Measurements from ENCODE around the gene ULK4.
"Not testable (repeated sequence)": the region's sequence is repeated elsewhere in the genome, so short reads cannot be mapped to it uniquely, and the experiment has no call there.

The ULK4 gene

DNA sequence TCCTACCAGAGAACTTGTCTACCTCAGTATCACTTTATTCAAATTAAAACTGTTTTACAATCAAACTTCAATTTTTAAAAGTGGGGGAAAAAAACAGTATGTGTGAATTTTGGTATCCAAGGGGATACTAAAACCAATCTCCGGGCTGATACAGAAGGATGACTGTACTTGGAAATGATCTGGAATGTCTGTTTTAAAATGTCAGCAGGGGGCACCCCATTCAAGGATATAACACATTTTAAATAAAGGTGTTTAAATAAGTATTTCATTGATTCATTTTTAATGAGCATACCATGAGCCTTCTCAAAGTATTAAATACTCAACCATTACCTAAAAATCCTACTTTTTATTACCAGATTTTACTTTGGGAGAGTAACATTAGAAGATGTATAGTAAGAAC is 67.9 kb downstream of the ULK4 start:
- Histone ChIP-seq H3K4me2 (ENCODE audit: low read length) (no peak overlapping the region), H3K4me3 (ENCODE audit: low read length) (no peak overlapping the region), H3K9ac (ENCODE audit: low read depth, low read length) (no peak overlapping the region), H3K27me3 (ENCODE audit: control insufficient read depth, insufficient read depth, low read length) (no peaks in the 10 kb centered on the region), H3K4me1 (ENCODE audit: control insufficient read depth, insufficient read depth, low read length) (no peaks in the 10 kb centered on the region), H3K9me3 (replicated peaks; ENCODE audit: low read length) (no peaks in the 10 kb centered on the region), H3K36me3 (ENCODE audit: insufficient read depth, low read length) (no peaks in the 10 kb centered on the region)

DNA sequence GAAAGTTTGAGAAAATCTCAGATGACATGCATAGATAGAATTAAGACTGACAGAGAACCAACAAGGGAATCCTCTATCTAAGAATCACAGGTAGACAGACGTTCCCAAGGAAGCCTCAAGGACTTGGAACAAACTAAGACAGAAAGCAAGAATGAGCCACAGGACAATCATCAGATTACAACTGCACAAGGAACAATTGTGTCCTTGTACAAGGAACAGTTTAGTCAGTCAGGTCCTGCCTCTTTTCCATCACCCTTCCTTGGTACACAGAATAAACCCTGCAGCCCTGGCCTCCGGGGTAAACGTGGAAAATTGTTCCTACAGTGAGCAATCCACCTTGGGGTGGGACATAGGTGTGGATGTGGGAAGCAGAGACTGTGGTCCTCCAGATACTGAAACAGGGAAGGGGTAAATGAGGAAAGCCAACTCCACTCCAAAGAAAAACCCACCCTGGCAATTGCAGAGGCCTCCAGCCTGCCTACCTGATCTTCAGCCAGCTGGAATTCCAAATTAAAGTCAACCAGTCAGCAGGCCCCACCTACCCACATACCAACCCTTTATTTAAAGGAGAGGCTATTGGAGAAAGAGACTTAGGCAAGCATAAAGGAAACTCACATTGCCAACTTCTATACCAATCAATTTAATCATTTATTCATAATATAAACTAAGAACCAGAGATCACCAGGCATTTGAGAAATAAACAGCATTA is 73.4 kb downstream of the ULK4 start:
- H3K9ac ChIP-seq (ENCODE audit: low read depth, low read length): no peak overlapping the region
- no peaks in the 10 kb centered on the region for H3K36me3 ChIP-seq (ENCODE audit: insufficient read depth, low read length)
- H3K27me3 ChIP-seq (ENCODE audit: control insufficient read depth, insufficient read depth, low read length): no peaks in the 10 kb centered on the region
- no peak overlapping the region for H3K4me2 ChIP-seq (ENCODE audit: low read length)
- H3K4me1 ChIP-seq (ENCODE audit: control insufficient read depth, insufficient read depth, low read length): no peaks in the 10 kb centered on the region
- no peaks in the 10 kb centered on the region for H3K9me3 ChIP-seq (replicated peaks; ENCODE audit: low read length)
- no peak overlapping the region for H3K4me3 ChIP-seq (ENCODE audit: low read length)

DNA sequence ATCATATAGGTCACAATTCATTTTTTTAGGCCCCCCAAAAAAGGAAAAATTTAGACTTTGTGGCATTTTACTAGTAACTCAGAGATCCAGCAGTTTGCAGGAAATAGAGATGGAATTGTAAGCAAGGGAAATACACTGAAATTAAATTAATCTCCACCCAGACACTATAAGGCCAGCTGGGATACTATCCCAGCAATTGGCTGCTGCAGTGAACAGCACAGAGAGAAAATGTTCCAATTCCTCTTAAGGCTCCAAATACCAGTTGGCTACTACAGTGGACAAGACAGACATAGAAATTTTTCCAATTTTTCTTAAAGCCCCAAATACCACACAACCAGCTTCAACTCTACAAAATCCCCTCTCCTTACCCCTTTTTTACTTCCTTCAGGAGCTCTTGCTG is 78.9 kb downstream of the ULK4 start:
- no peak overlapping the region for H3K4me3 ChIP-seq (ENCODE audit: low read length)
- no peaks in the 10 kb centered on the region for H3K27me3 ChIP-seq (ENCODE audit: control insufficient read depth, insufficient read depth, low read length)
- no peaks in the 10 kb centered on the region for H3K9me3 ChIP-seq (replicated peaks; ENCODE audit: low read length)
- H3K36me3 ChIP-seq (ENCODE audit: insufficient read depth, low read length): no peaks in the 10 kb centered on the region
- H3K4me1 ChIP-seq (ENCODE audit: control insufficient read depth, insufficient read depth, low read length): no peaks in the 10 kb centered on the region
- H3K9ac ChIP-seq (ENCODE audit: low read depth, low read length): no peak overlapping the region
- H3K4me2 ChIP-seq (ENCODE audit: low read length): no peak overlapping the region

DNA sequence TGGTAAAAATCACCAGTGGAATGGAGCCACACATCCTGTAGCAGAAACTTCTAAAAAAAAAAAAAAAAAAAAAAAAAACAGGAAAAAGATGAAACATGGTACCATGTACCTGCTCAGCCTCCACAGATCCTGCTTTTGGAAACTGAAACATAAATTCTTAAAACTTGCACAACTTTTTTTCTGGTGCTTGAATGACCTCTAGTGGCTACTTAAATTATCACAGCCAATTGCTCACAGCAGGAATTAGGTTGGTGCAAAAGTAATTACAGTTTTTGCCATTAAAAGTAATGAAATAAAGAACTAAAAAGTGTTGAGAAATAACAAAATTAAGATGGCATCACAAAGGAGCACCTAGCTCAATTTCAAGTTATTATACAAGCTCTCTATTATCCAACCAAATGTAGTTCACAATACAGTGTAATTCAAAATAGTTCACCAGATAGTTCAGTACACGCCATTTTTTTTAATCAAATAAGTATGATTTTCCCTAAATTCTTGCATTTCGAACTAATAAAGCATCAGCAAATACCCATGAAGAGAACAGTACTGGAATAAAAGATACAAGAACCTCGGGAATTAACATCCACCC is 80.6 kb downstream of the ULK4 start:
- H3K9me3 ChIP-seq (replicated peaks; ENCODE audit: low read length): no peaks in the 10 kb centered on the region
- no peak overlapping the region for H3K9ac ChIP-seq (ENCODE audit: low read depth, low read length)
- H3K4me1 ChIP-seq (ENCODE audit: control insufficient read depth, insufficient read depth, low read length): no peaks in the 10 kb centered on the region
- H3K4me3 ChIP-seq (ENCODE audit: low read length): no peak overlapping the region
- no peaks in the 10 kb centered on the region for H3K27me3 ChIP-seq (ENCODE audit: control insufficient read depth, insufficient read depth, low read length)
- H3K36me3 ChIP-seq (ENCODE audit: insufficient read depth, low read length): no peaks in the 10 kb centered on the region
- H3K4me2 ChIP-seq (ENCODE audit: low read length): no peak overlapping the region

DNA sequence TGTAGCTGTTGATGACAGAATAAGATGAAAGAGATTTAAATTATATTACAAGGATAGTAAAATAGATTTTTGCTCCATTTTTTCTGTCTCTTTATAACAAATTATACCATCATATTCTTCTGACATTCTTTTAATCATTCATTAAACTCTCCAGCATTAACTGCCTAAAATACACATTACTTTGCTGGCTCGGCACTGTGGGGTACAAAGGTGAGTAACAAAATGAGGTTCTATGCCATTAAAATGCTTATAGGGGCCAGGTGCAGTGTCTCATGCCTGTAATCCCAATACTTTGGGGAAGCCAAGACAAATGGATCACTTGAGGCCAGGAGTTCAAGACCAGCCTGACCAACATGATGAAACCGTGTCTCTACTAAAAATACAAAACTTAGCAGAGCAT is 81.5 kb downstream of the ULK4 start:
- no peak overlapping the region for H3K4me3 ChIP-seq (ENCODE audit: low read length)

DNA sequence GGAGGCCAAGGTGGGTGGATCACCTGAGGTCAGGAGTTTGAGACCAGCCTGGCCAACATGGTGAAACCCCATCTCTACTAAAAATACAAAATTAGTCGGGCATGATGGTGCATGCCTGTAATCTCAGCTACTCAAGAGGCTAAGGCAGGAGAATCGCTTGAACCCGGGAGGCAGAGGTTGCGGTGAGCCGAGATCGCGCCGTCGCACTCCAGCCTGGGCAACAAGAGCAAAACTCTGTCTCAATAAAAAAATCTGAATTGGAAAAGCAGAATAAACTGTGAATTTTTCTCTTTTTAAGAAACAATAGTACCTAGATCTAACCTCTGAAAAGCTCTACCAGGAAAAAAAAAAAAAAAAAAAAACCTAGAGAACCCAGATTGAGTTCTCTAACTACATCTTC is 84.2 kb downstream of the ULK4 start:
- not testable (repeated sequence) for H3K4me1 ChIP-seq (ENCODE audit: control insufficient read depth, insufficient read depth, low read length); H3K27me3 ChIP-seq (ENCODE audit: control insufficient read depth, insufficient read depth, low read length); H3K36me3 ChIP-seq (ENCODE audit: insufficient read depth, low read length); H3K4me3 ChIP-seq (ENCODE audit: low read length); H3K9ac ChIP-seq (ENCODE audit: low read depth, low read length); H3K9me3 ChIP-seq (replicated peaks; ENCODE audit: low read length); H3K4me2 ChIP-seq (ENCODE audit: low read length)

More for the DNA sequence above, 81.5 kb downstream of the ULK4 start:
- H3K4me1 ChIP-seq (ENCODE audit: control insufficient read depth, insufficient read depth, low read length): no peaks in the 10 kb centered on the region
- no peak overlapping the region for H3K4me2 ChIP-seq (ENCODE audit: low read length)
- no peaks in the 10 kb centered on the region for H3K9me3 ChIP-seq (replicated peaks; ENCODE audit: low read length)
- no peak overlapping the region for H3K9ac ChIP-seq (ENCODE audit: low read depth, low read length)
- H3K27me3 ChIP-seq (ENCODE audit: control insufficient read depth, insufficient read depth, low read length): no peaks in the 10 kb centered on the region
- no peaks in the 10 kb centered on the region for H3K36me3 ChIP-seq (ENCODE audit: insufficient read depth, low read length)

DNA sequence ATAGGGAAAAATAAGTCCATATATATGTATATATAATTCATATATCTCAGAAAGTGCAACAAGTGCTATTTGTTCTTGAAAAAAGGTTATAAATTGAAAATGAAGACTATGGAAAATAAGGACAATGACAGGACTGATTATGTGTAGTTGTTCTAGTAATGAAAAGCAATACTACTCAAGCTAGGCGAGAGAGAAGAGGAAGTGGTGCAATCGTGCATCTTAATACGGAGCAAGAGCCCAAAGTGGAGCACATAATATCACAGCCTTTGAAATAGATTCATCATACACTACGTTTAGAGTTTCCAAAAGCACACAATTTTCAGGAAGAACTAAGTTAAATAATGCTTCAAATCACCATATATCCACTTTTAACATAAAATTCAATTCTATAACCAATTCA is 87.9 kb downstream of the ULK4 start:
- no peaks in the 10 kb centered on the region for H3K36me3 ChIP-seq (ENCODE audit: insufficient read depth, low read length)

DNA sequence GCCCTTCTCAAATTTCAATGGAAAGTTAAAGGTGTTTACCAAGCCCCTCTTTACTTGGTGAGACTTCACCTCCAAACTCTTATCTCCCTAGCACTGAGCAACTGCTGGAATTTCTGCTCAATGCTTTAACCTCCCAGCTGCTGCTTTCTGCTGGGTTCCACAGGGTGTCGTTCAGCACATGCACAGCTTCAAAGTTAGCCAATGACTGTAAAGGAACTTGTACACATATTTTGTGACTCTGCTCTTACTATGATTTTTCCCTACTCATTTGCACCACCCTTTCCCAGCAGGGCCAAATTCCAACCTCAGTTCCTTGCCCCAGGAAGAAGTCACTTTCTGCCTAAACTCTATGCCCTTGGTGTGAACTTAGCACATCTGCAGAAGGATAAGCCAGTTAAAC is 89.7 kb downstream of the ULK4 start:
- Histone ChIP-seq H3K9ac (ENCODE audit: low read depth, low read length) (no peak overlapping the region), H3K4me3 (ENCODE audit: low read length) (no peak overlapping the region), H3K4me2 (ENCODE audit: low read length) (no peak overlapping the region), H3K36me3 (ENCODE audit: insufficient read depth, low read length) (no peaks in the 10 kb centered on the region), H3K27me3 (ENCODE audit: control insufficient read depth, insufficient read depth, low read length) (no peaks in the 10 kb centered on the region), H3K9me3 (replicated peaks; ENCODE audit: low read length) (no peaks in the 10 kb centered on the region), H3K4me1 (ENCODE audit: control insufficient read depth, insufficient read depth, low read length) (no peaks in the 10 kb centered on the region)

More for the DNA sequence above, 87.9 kb downstream of the ULK4 start:
- Histone ChIP-seq H3K9me3 (replicated peaks; ENCODE audit: low read length) (no peaks in the 10 kb centered on the region), H3K4me1 (ENCODE audit: control insufficient read depth, insufficient read depth, low read length) (no peaks in the 10 kb centered on the region), H3K9ac (ENCODE audit: low read depth, low read length) (no peak overlapping the region), H3K4me3 (ENCODE audit: low read length) (no peak overlapping the region), H3K4me2 (ENCODE audit: low read length) (no peak overlapping the region), H3K27me3 (ENCODE audit: control insufficient read depth, insufficient read depth, low read length) (no peaks in the 10 kb centered on the region)

DNA sequence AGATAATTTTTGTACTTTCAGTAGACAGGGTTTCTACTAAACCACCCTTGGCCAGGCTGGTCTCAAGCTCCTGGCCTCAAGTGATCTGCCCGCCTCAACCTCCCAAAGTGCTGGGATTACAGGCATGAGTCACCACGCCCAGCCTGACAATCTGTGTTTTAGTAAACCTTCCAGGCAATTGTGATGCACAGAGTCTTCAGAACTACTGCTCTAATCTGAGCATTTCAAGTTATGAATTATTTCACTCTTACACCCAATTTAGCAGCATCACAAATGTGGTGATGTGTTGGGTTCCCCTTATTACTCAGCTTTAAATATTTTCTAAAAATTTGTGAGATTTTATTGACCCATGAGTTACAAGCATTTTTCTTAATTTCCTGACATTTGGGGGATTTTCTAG is 94.4 kb downstream of the ULK4 start:
- Histone ChIP-seq H3K9ac (ENCODE audit: low read depth, low read length) (no peak overlapping the region), H3K27me3 (ENCODE audit: control insufficient read depth, insufficient read depth, low read length) (no peaks in the 10 kb centered on the region), H3K36me3 (ENCODE audit: insufficient read depth, low read length) (no peaks in the 10 kb centered on the region), H3K4me1 (ENCODE audit: control insufficient read depth, insufficient read depth, low read length) (no peaks in the 10 kb centered on the region), H3K4me2 (ENCODE audit: low read length) (no peak overlapping the region), H3K9me3 (replicated peaks; ENCODE audit: low read length) (no peaks in the 10 kb centered on the region), H3K4me3 (ENCODE audit: low read length) (no peak overlapping the region)

DNA sequence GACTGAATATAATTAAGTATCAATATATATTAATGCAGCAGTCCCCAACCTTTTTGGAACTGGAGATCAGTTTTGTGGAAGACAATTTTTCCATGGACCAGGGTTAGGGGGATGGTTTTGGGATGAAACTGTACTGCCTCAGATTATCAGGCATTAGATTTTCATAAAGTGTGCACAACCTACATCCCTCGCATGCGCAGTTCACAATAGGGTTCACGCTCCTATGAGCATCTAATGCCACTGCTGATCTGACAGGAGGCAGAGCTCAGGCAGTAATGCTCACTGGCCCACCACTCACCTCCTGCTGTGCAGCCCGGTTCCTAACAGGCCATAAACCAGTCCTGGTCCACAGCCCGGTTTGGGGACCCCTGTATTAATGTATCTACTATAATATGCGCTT is 95.6 kb downstream of the ULK4 start:
- Histone ChIP-seq H3K4me1 (ENCODE audit: control insufficient read depth, insufficient read depth, low read length) (no peaks in the 10 kb centered on the region), H3K27me3 (ENCODE audit: control insufficient read depth, insufficient read depth, low read length) (no peaks in the 10 kb centered on the region), H3K9ac (ENCODE audit: low read depth, low read length) (no peak overlapping the region), H3K4me2 (ENCODE audit: low read length) (no peak overlapping the region), H3K36me3 (ENCODE audit: insufficient read depth, low read length) (no peaks in the 10 kb centered on the region), H3K9me3 (replicated peaks; ENCODE audit: low read length) (no peaks in the 10 kb centered on the region), H3K4me3 (ENCODE audit: low read length) (no peak overlapping the region)

DNA sequence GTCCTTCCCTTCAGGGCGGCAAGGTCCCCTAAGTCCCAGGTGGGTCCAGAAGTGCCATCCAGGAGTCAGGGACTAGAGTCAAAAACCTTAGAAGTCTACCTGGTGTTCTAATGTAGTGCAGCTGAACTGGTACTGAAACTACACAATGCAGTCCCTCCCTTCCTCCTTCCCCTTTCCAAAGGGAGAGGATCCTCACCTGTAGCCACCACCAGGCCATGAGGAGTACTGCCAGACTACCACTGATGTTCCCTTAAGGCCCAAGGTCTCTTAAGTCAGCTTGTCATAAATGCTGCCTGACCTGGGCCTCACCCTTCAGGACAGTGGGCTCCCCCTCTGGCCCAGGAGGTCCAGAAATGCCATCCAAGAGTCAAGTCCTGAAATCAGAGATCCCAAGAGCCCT is 98.9 kb downstream of the ULK4 start:
- H3K9me3 ChIP-seq (replicated peaks; ENCODE audit: low read length): no peaks in the 10 kb centered on the region
- no peaks in the 10 kb centered on the region for H3K36me3 ChIP-seq (ENCODE audit: insufficient read depth, low read length)
- H3K4me3 ChIP-seq (ENCODE audit: low read length): no peak overlapping the region
- no peaks in the 10 kb centered on the region for H3K4me1 ChIP-seq (ENCODE audit: control insufficient read depth, insufficient read depth, low read length)
- H3K4me2 ChIP-seq (ENCODE audit: low read length): no peak overlapping the region
- H3K9ac ChIP-seq (ENCODE audit: low read depth, low read length): no peak overlapping the region
- H3K27me3 ChIP-seq (ENCODE audit: control insufficient read depth, insufficient read depth, low read length): no peaks in the 10 kb centered on the region

DNA sequence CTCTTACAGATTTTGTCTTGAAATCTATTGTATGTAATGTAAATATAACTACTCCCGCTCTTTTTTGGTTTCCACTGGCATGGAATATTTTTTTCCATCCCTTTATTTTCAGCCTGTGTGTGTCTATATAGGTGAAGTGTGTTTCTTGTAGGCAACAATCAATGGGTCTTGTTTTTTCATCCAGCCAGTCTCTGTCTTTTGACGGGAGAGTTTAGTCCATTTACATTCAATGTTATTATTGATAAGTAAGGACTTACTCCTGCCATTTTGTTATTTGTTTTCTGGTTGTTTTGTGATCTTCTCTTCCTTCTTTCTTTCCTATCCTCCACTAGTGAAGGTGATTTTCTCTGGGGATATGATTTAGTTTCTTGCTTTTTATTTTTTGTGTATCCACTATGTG is 101.4 kb downstream of the ULK4 start:
- not testable (repeated sequence) for H3K27me3 ChIP-seq (ENCODE audit: control insufficient read depth, insufficient read depth, low read length); H3K4me3 ChIP-seq (ENCODE audit: low read length); H3K9ac ChIP-seq (ENCODE audit: low read depth, low read length); H3K4me2 ChIP-seq (ENCODE audit: low read length); H3K9me3 ChIP-seq (replicated peaks; ENCODE audit: low read length); H3K4me1 ChIP-seq (ENCODE audit: control insufficient read depth, insufficient read depth, low read length); H3K36me3 ChIP-seq (ENCODE audit: insufficient read depth, low read length)
